Activated naive CD8-positive, alpha-beta T cell treated with anti-CD3 and anti-CD28 coated beads, Interleukin-2, amount 50 U/mL, for 16 hours (primary cell): ENCODE results near the gene FOXA2.
"Not testable (repeated sequence)": the region's sequence is repeated elsewhere in the genome, so short reads cannot be mapped to it uniquely, and the experiment has no call there.

ENCODE experiments used
- DNase-seq: peaks from one replicate; pipeline ENCODE4 v3.0.0-alpha.2; 2020; ENCODE audit warnings: low read depth, low spot score

Gene FOXA2

GRCh38 chr20:22567944-22568871, 16.2 kb downstream of the FOXA2 start:
- no peak for DNase-seq

GRCh38 chr20:22566876-22567658, 17.3 kb downstream of the FOXA2 start:
- no peak for DNase-seq

- DNase-seq: no peak
Observed at GRCh38 chr20:22563062-22563965, 21.1 kb downstream of the FOXA2 start.

GRCh38 chr20:22562620-22563019, 21.8 kb downstream of the FOXA2 start:
- no peak for DNase-seq

- DNase-seq: no peak
Observed at GRCh38 chr20:22561965-22562577, 22.3 kb downstream of the FOXA2 start.

- DNase-seq: no peak
Observed at GRCh38 chr20:22560817-22561216, 23.6 kb downstream of the FOXA2 start.

GRCh38 chr20:22559711-22560318, 24.6 kb downstream of the FOXA2 start:
- DNase-seq: no peak

GRCh38 chr20:22557403-22558276, 26.7 kb downstream of the FOXA2 start:
- no peak for DNase-seq

- no peak for DNase-seq
Observed at GRCh38 chr20:22556565-22557056, 27.8 kb downstream of the FOXA2 start.

GRCh38 chr20:22555791-22556564, 28.4 kb downstream of the FOXA2 start:
- DNase-seq: no peak

GRCh38 chr20:22554391-22554790, 30.0 kb downstream of the FOXA2 start:
- DNase-seq: no peak

- DNase-seq: not testable (repeated sequence)
Observed at GRCh38 chr20:22550514-22550913, 33.9 kb downstream of the FOXA2 start.

- no peak for DNase-seq
Observed at GRCh38 chr20:22548040-22548439, 36.3 kb downstream of the FOXA2 start.

- DNase-seq: no peak
Observed at GRCh38 chr20:22546344-22546743, 38.0 kb downstream of the FOXA2 start.

- DNase-seq: no peak
Observed at GRCh38 chr20:22545045-22545444, 39.3 kb downstream of the FOXA2 start.

GRCh38 chr20:22544462-22544861, 39.9 kb downstream of the FOXA2 start:
- DNase-seq: no peak

- DNase-seq: no peak
Observed at GRCh38 chr20:22542427-22542826, 41.9 kb downstream of the FOXA2 start.

GRCh38 chr20:22540832-22541231, 43.5 kb downstream of the FOXA2 start:
- no peak for DNase-seq
